Ramos (cell line): Measurements from ENCODE around the gene ENTHD1.
"Not testable (repeated sequence)": the region's sequence is repeated elsewhere in the genome, so short reads cannot be mapped to it uniquely, and the experiment has no call there.

Experiments used
- in situ Hi-C: fragments of 300-500 bp; cut with MboI; formaldehyde crosslinking; loops from one replicate; pipeline ENCODE4 v1.14.3; 2022; ENCODE audit warnings: low sequenced_read_pairs; ENCODE audit not compliant: unreplicated experiment

ENTHD1 gene

GRCh38 chr22:39744353-39744752 is 149.2 kb downstream of the ENTHD1 start:
- in situ Hi-C loops: no loop called here

DNA sequence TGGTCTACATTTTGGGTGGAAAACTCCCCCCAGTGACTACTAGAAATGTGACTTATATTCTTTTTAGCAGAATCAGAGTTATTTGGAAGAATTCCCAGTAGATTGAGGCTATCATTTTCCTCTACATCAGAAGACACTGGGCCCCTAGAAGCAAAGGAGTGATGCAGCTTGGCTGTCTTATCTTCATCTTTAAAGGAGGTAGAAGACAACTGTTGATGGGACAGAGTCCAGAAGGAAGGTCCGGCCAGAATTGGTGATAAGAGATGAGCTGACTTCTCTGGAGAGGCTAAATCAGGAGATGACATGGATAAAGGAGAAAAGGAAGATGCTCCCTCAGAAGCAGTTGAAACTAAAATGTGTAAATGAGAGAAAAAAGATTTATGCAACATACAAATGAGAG is 149.6 kb downstream of the ENTHD1 start:
- in situ Hi-C loops: no loop called here

GRCh38 chr22:39739338-39740027 is 154.1 kb downstream of the ENTHD1 start:
- in situ Hi-C loops: no loop called here

DNA sequence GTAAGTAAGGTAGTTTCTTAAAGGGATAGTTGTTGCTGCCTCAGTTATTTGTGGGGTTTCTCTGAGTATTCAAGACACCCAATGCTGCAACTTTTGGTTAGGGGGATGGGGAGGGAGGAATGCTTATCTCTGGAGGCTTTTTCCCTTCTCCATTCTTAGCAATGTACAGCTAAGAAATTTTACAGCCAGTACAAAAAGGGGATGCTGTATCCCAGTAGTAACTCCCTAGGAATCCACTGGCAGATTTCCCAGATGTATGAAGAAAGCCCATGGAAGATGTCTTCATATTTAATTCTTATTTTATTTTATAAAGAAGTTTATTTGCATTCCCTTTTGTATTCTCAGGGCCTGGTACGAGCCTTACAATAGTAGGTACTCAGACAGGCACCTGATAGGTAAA is 154.8 kb downstream of the ENTHD1 start:
- in situ Hi-C loops: no loop called here

DNA sequence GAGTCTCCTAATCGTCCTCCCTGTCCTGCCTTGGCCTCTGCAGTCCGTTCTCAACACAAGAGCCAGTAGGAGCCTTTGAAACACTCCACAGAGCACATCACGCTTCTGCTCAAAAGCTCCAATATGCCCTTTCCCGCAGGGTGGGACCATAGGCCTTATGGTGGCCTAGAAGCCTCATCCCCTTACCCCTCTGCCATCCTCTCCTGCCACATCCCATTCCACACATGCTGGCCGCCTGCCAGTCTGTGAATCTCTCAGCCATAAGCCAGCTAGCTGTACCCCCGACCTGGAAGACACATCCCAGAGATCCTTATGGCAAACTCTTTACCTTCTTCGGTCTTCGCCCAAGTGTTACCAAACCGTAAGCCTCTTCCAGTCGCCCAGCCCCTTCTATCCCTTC is 157.8 kb downstream of the ENTHD1 start:
- in situ Hi-C loops: no loop called here

GRCh38 chr22:39734866-39735265 is 158.7 kb downstream of the ENTHD1 start:
- in situ Hi-C loops: no loop called here

DNA sequence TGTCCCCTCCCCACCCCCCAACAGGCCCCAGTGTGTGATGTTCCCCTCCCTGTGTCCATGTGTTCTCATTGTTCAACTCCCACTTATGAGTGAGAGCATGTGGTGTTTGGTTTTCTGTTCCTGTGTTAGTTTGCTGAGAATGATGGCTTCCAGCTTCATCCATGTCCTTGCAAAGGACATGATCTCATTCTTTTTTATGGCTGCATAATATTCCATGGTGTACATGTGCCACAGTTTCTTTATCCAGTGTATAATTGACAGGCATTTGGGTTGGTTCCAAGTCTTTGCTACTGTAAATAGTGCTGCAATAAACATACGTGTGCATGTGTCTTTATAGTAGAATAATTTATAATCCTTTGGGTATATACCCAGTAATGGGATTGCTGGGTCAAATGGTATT is 159.5 kb downstream of the ENTHD1 start:
- in situ Hi-C loops: not testable (repeated sequence)

DNA sequence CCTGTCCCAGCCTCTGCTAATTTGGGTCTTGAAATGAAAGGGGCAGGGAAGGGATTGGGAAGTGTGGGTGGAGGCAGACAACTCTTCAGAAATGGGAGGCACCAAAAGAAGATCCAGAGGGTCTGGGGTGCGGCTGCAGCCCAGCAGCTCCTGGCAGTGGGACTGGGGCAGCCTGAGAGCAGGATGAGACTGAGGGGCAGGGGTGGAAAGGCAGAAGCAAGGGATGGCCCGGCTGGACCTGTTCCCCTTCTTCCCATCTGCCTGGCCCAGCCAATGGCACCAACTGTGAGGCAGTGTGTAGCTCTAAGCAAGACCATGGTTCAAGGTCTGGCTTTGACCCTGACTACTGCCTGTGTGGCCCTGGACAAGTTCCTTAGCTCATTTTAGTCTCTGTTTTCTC is 160.4 kb downstream of the ENTHD1 start:
- in situ Hi-C loops: no loop called here

DNA sequence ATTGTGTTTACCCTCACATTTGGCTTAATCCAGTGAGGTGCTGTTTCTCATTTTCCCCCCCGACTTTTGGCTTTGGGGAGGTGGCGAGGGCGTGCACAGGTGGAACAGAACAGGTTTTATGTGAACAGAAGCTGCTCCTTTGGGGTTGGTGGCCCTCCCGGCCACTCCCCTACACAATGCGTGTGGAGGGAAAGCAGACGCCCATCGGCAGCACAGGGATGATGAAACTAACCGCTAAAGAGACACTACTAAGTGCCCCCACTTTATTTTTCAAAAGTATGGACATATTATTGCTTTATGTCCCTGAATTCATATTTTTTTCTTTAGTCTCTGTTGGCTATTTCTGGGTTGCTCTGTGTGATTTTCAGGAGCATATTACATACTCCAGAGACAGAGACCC is 160.9 kb downstream of the ENTHD1 start:
- in situ Hi-C loops: no loop called here

DNA sequence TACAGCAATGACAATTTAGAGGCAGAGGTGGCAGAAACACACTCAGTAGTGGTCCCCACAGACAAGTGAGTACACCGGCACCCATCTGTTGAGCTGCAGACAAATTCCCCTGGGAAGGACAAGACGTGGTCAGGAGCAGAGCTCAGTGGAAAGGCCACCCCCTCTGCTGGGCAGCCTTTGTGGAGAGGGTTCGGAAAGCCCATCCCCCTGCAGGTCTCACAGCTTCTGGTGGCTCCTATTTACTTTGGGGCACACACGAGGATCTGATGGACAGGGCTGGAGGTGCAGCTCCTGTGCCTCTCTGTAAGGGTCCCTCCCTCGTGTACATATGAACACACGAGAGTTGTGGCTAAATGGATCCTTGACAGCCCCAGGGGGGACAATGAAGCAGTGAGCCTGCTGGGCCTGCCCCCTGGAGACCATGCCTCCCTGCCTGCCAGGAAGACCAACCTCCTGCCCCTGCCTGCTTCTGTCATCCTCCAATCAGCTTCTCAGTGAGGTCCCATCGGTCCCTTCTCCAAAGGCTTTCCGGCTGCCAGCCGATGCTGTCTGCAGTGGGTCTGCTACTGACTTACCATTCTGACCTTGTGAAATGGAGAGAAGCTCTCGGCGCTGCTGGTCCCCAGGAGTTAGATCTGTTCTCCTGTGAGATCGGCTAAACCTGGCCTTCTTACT is 161.5 kb downstream of the ENTHD1 start:
- in situ Hi-C loops: no loop called here

GRCh38 chr22:39731481-39731880 is 162.1 kb downstream of the ENTHD1 start:
- in situ Hi-C loops: no loop called here

DNA sequence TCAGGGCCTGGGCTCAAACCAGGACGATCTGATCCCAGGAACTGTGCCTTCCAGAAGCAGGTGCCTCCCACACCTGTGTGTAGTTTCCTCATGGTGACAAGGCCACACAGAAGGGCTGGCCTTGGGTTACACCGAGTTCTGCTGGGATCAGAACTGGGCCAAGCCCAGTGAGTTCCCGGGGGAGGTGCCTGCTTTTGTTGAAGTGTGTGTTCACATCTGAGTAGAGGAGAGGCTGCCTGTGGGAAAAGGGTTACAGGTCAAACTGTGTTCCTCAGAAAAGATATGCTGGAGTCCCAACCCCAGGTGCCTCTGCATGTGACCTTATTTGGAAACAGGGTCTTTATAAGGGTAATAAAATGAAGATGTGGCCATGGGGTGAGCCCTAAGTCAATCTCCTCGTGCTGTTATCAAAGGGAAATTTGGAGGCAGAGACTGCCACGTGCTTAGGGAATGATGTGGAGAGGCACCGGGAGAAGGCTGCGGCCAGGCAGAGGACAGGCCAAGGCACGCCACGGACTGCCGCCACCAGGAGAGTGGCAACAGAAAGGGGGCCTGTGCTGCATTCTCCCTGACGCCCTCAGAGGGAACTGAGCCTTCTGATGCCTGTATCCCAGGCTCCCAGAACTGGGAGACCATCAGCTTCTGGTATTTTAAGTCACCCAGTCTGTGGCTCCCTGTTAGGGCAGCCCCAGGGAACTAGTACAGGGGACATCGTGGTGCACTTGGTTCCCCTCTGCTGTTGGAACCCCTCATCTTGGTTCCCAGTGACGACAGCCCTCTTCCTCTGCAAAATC is 164.2 kb downstream of the ENTHD1 start:
- in situ Hi-C loops: no loop called here

DNA sequence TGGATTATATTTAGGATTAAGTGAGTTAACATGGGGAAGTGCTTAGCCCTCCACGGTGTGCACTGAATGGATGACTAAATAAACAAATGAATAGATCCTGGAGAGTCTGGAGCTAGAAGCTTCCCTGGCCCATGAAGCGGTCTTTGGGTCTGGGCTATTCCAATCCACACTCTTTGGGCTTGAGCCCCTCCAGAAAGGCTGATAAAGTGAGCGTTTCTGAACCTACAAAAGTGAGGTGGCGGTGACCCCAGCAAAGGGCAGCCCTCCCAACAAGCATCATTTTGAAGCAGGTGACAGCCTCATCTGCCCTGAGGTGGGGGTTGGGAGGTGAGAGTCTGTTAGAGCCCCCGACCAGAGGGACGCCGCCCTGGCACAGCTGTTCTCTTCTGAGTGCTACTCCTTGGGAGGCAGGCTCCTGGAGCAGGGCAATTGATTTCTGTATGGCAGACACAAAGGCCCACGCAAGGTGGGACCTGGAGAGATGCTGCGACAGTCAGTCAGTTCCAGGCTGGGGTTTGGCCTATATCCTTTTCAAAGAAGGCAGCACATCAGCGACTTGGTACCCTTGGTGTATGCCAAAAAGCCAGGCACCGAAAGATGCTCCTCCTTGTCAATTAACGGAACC is 165.2 kb downstream of the ENTHD1 start:
- in situ Hi-C loops: no loop called here

DNA sequence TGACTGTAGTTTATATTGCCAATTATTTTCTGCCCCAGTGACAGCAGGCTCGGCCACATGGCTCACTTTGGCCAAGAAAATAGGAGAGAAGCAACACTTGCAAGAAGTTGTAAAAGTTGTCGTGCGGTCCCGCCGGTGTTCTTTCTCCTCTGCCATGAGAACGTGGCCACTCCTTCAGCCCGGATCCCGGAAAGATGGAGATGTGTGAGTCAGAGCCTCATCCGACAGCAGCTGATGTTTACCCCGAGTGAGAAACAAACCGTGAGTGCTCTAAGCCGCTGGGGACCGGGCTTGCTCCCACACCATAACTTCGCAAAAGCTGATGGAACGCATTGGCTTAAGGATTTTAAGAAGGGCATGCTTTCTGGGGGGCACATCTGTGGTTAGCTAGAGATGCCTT is 166.0 kb downstream of the ENTHD1 start:
- in situ Hi-C loops: no loop called here

- in situ Hi-C loops: no loop called here
These were observed 168.1 kb downstream of the ENTHD1 start for GRCh38 chr22:39725351-39726035.

DNA sequence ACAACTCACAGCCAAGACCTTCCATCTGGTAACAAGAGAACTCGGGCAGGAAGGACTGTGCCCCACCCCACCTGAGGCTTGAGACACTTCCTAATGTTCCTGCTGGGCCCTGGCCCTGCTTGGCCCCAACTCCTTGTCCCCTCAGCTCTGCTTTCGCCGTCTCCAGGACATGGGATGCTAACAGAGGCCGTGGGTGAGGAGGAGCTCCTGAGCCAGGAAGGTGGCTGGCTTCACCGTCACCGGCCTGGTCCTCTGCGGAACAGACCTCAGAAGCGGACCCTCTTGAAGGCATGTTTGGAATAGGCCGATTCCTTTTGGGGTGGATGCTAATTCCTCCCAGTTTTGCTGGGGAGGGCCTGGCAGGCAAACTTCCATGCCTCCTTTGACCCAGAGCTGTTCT is 168.7 kb downstream of the ENTHD1 start:
- in situ Hi-C loops: no loop called here

- in situ Hi-C loops: no loop called here
These were observed 169.2 kb downstream of the ENTHD1 start for GRCh38 chr22:39724390-39724789.

GRCh38 chr22:39723899-39724351 is 169.6 kb downstream of the ENTHD1 start:
- in situ Hi-C loops: no loop called here

GRCh38 chr22:39723463-39723862 is 170.1 kb downstream of the ENTHD1 start:
- in situ Hi-C loops: no loop called here

GRCh38 chr22:39722501-39722900 is 171.1 kb downstream of the ENTHD1 start:
- in situ Hi-C loops: no loop called here
